Measurements from ENCODE around the gene OPA3. TPM values are rescaled to one million over a fixed set of nuclear protein-coding genes. Genes with fewer than 3 reads are reported as not detected.

The OPA3 gene
- total and polyA plus RNA-seq, 2 donors, result 3.4 to 7.4 TPM

DNA sequence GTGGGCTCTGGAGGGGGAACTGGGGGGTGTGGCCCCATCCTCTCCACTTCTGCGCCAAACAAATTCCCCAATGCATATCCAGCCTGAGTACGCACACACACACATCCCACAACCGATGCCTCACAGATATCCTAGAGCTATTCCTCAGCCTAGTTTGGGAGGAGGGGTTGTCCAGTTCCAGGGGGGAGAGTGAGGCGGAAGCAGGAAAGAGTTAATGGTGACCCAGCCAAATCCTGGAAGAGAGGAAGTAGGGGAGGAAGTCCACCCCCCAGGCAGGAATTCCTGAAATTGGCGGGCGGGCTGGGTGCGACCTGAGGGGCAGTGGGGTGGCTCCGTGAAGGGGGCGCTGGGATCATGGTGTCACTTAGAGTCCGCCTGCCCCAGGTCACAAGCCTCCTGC, 16.5 kb upstream of the OPA3 start:
- no peak for DNase-seq (ENCODE audit: low read depth in 6 of 9, low spot score in 9 of 9)
- 35% methylated on average over 10 of the region's 10 CpGs for WGBS
- peaks cover 60 to 87% of the 10 kb centered on the region in 2 donors for H3K27me3 ChIP-seq (ENCODE audit: control insufficient read depth in 2 of 2, insufficient read depth in 1 of 2, low read length in 1 of 2)
- H3K27ac ChIP-seq (ENCODE audit: low read depth in 1 of 2, low read length in 1 of 2), result no peak overlapping the region
- no peaks in the 10 kb centered on the region for H3K9me3 ChIP-seq (ENCODE audit: control insufficient read depth in 2 of 2, insufficient read depth in 1 of 2, low read length in 1 of 2)
- H3K36me3 ChIP-seq (ENCODE audit: control insufficient read depth in 2 of 2, insufficient read depth in 2 of 2, low read length in 1 of 2), result no peaks in the 10 kb centered on the region
- no peak overlapping the region for H3K4me3 ChIP-seq (ENCODE audit: low read length in 2 of 2)
- peaks cover 0 to 2% of the 10 kb centered on the region in 2 donors for H3K4me1 ChIP-seq (ENCODE audit: control insufficient read depth in 2 of 2, insufficient read depth in 2 of 2, low read length in 2 of 2)

DNA sequence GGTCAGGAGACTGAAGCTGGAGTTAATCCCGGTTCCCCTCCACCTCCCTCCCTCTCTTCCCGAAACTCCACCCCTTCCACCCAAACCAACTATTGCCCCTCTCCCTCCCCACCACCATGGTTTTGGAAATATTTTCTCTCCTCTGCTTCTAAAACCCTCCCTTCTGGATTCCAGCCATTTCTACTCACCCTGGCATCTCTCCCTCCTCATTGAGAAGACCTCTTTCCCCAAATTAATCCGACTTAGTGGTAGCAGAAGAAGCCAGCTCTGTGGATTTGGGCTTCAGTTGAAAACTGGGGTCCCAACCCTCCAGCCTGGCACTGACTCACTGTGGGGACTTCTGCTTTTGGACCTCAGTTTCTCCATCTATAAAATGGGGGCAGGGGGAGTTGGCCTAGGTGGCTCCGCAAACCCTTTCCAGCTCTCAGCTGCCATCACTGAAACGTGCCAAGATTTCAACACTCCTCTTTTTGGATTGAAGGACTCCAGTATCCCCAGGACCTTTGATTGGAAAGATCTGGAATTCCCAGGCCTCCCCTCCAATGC, 15.8 kb upstream of the OPA3 start:
- Histone ChIP-seq H3K9me3 (ENCODE audit: control insufficient read depth in 2 of 2, insufficient read depth in 1 of 2, low read length in 1 of 2) (no peaks in the 10 kb centered on the region), H3K27ac (ENCODE audit: low read depth in 1 of 2, low read length in 1 of 2) (no peak overlapping the region), H3K27me3 (ENCODE audit: control insufficient read depth in 2 of 2, insufficient read depth in 1 of 2, low read length in 1 of 2) (peaks cover 60 to 92% of the 10 kb centered on the region in 2 donors), H3K36me3 (ENCODE audit: control insufficient read depth in 2 of 2, insufficient read depth in 2 of 2, low read length in 1 of 2) (no peaks in the 10 kb centered on the region), H3K4me1 (ENCODE audit: control insufficient read depth in 2 of 2, insufficient read depth in 2 of 2, low read length in 2 of 2) (peaks cover 0 to 2% of the 10 kb centered on the region in 2 donors), H3K4me3 (ENCODE audit: low read length in 2 of 2) (no peak overlapping the region)
- WGBS, result 53% methylated on average over 5 of the region's 5 CpGs
- DNase-seq (ENCODE audit: low read depth in 6 of 9, low spot score in 9 of 9), result no peak

DNA sequence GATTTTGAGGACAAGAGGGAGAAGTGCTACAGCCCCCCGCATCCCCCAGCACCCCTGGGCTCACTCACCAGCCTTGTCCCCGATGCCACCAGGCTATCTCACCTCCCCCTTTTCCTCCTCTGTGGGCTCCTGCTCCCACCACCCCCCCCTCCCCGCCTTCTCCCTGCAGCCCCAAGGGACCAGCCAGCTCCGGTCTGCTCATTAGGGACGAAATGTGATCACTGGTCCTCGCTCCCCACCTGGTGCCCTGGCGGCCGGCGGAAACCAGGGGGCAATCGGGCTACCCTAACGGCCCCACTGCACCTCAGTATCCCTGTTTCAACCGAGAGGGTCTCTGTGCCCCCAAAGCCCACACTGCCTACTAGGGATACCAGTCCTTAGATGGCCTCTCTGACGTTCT, 14.7 kb upstream of the OPA3 start:
- WGBS, result 8% methylated on average over 13 of the region's 13 CpGs
- no peak overlapping the region for H3K27ac ChIP-seq (ENCODE audit: low read depth in 1 of 2, low read length in 1 of 2)
- H3K9me3 ChIP-seq (ENCODE audit: control insufficient read depth in 2 of 2, insufficient read depth in 1 of 2, low read length in 1 of 2), result no peaks in the 10 kb centered on the region
- DNase-seq (ENCODE audit: low read depth in 6 of 9, low spot score in 9 of 9), result no peak
- H3K36me3 ChIP-seq (ENCODE audit: control insufficient read depth in 2 of 2, insufficient read depth in 2 of 2, low read length in 1 of 2), result no peaks in the 10 kb centered on the region
- peaks cover 0 to 2% of the 10 kb centered on the region in 2 donors for H3K4me1 ChIP-seq (ENCODE audit: control insufficient read depth in 2 of 2, insufficient read depth in 2 of 2, low read length in 2 of 2)
- H3K4me3 ChIP-seq (ENCODE audit: low read length in 2 of 2), result no peak overlapping the region
- H3K27me3 ChIP-seq (ENCODE audit: control insufficient read depth in 2 of 2, insufficient read depth in 1 of 2, low read length in 1 of 2), result peaks cover 60 to 93% of the 10 kb centered on the region in 2 donors

DNA sequence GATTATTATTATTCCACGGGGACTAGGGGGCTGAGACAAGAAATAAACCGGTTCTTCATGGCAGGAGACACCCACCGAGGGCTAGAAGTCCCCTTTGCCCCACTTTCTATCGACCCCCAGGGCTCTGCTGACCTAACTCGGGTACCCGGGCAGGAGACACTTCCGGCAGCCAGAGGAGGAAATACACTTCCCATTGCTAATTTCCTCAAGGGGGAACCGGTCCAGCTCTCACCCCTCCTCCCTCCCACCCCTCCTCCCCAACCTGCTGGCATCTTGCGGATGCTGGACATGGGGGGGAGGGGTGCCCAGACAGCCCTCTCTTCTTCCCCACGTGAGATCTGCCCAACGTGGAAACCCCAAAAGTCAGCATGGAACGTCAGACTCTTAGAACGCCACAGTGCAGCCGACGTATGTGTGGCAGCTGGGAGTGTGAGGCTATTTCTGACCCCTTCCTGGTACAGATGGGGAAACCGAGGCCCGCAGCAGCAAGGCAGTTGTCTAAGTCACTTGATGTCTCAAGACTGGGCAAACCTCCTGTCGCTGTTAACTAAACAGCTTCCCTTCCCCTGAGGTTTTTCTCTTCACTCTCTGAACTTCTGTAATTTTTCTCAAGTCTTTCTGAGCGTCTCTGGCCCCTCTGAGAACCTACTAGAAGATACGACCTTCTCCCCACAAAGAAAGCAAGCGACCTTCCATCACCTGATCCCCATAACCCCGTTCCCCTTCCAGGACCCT, 13.8 kb upstream of the OPA3 start:
- no peaks in the 10 kb centered on the region for H3K9me3 ChIP-seq (ENCODE audit: control insufficient read depth in 2 of 2, insufficient read depth in 1 of 2, low read length in 1 of 2)
- WGBS, result 2% methylated on average over 22 of the region's 22 CpGs
- H3K36me3 ChIP-seq (ENCODE audit: control insufficient read depth in 2 of 2, insufficient read depth in 2 of 2, low read length in 1 of 2), result no peaks in the 10 kb centered on the region
- peaks cover 60 to 86% of the 10 kb centered on the region in 2 donors for H3K27me3 ChIP-seq (ENCODE audit: control insufficient read depth in 2 of 2, insufficient read depth in 1 of 2, low read length in 1 of 2)
- peaks cover 0 to 2% of the 10 kb centered on the region in 2 donors for H3K4me1 ChIP-seq (ENCODE audit: control insufficient read depth in 2 of 2, insufficient read depth in 2 of 2, low read length in 2 of 2)
- no peak overlapping the region for H3K27ac ChIP-seq (ENCODE audit: low read depth in 1 of 2, low read length in 1 of 2)
- H3K4me3 ChIP-seq (ENCODE audit: low read length in 2 of 2), result no peak overlapping the region
- no peak for DNase-seq (ENCODE audit: low read depth in 6 of 9, low spot score in 9 of 9)

DNA sequence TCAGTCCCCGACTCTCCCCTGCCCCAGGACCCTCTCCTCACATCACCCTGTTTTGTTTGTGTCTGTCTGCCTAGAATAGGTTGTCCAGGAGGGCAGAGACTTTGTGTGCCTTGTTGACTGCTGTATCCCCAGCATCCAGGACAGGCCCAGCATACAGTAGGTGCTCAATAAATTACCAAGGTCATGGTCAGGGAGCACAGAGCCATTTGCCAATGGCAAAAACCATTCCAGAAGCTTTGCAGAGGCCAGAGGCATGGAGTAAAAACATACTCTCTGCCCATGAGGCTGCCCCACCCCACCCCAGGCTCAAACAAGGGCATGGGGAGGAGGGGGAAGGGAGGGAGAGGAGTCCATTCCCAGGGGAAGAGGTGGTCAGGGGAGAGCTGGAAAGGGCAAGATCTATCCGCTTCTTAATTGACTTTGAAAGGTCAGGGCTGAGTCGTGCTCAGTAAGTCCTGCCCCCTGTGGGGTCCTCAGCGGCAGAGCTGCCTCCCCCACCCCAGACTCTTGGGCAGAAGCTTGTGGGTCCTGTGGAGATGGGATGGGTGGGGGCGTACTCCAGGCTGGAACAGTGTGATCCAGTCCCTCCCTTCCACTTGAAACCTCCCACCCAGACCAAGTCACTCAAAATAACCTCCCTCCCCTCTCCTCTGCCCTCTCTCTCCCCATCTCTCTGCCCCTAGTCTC, 13.0 kb upstream of the OPA3 start:
- Histone ChIP-seq H3K9me3 (ENCODE audit: control insufficient read depth in 2 of 2, insufficient read depth in 1 of 2, low read length in 1 of 2) (no peaks in the 10 kb centered on the region), H3K4me3 (ENCODE audit: low read length in 2 of 2) (no peak overlapping the region), H3K4me1 (ENCODE audit: control insufficient read depth in 2 of 2, insufficient read depth in 2 of 2, low read length in 2 of 2) (peaks cover 0 to 2% of the 10 kb centered on the region in 2 donors), H3K27ac (ENCODE audit: low read depth in 1 of 2, low read length in 1 of 2) (no peak overlapping the region), H3K27me3 (ENCODE audit: control insufficient read depth in 2 of 2, insufficient read depth in 1 of 2, low read length in 1 of 2) (peaks cover 53 to 83% of the 10 kb centered on the region in 2 donors), H3K36me3 (ENCODE audit: control insufficient read depth in 2 of 2, insufficient read depth in 2 of 2, low read length in 1 of 2) (no peaks in the 10 kb centered on the region)
- WGBS, result 38% methylated on average over 5 of the region's 5 CpGs
- DNase-seq (ENCODE audit: low read depth in 6 of 9, low spot score in 9 of 9), result no peak

DNA sequence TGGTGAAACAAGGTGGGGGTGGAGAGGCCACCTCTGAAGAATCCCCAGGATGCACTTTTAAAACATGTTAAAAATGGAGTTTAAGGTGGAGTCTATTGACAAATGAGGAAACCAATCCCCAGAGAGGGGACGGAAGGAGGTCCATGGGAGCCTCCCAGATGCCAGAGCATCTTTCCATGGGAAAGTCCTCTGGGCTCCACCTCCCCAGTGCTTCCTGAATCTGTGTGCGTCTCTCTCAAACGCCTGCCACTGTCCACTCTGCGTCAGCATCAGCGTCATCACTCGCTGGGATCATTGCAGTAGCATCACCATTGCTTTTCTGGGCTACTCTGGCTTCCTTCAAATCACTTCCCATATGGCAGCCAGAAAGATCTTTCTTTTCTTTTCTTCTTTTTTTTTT, 11.2 kb upstream of the OPA3 start:
- WGBS, result 89% methylated on average over 6 of the region's 6 CpGs
- no peaks in the 10 kb centered on the region for H3K36me3 ChIP-seq (ENCODE audit: control insufficient read depth in 2 of 2, insufficient read depth in 2 of 2, low read length in 1 of 2)
- no peak overlapping the region for H3K27ac ChIP-seq (ENCODE audit: low read depth in 1 of 2, low read length in 1 of 2)
- peaks cover 0 to 2% of the 10 kb centered on the region in 2 donors for H3K4me1 ChIP-seq (ENCODE audit: control insufficient read depth in 2 of 2, insufficient read depth in 2 of 2, low read length in 2 of 2)
- H3K27me3 ChIP-seq (ENCODE audit: control insufficient read depth in 2 of 2, insufficient read depth in 1 of 2, low read length in 1 of 2), result peaks cover 43 to 83% of the 10 kb centered on the region in 2 donors
- H3K9me3 ChIP-seq (ENCODE audit: control insufficient read depth in 2 of 2, insufficient read depth in 1 of 2, low read length in 1 of 2), result peaks cover 1 to 4% of the 10 kb centered on the region in 2 donors
- H3K4me3 ChIP-seq (ENCODE audit: low read length in 2 of 2), result no peak overlapping the region
- no peak for DNase-seq (ENCODE audit: low read depth in 6 of 9, low spot score in 9 of 9)

DNA sequence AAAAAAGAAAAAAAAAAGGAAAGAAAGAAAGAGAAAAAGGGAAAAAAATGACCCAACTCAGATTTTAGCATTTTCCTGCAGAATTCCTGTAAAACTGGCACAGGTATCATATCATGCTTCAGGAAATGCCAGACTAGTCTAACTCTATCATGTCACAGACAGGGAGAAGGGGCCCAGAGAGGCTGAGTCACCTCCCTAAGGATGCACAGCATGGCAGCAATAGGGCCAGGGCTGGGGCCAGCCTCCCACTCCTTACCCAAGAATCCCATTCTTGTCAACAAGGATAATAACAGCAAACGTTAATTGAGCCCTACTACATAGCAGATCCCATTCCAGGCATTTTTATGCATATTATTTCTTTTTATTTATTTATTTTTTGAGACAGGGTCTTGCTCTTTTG, 8.9 kb upstream of the OPA3 start:
- H3K27ac ChIP-seq (ENCODE audit: low read depth in 1 of 2, low read length in 1 of 2), result no peak overlapping the region
- DNase-seq (ENCODE audit: low read depth in 6 of 9, low spot score in 9 of 9), result no peak
- 39% methylated on average over 1 of the region's 1 CpG for WGBS
- H3K4me1 ChIP-seq (ENCODE audit: control insufficient read depth in 2 of 2, insufficient read depth in 2 of 2, low read length in 2 of 2), result no peaks in the 10 kb centered on the region
- H3K36me3 ChIP-seq (ENCODE audit: control insufficient read depth in 2 of 2, insufficient read depth in 2 of 2, low read length in 1 of 2), result no peaks in the 10 kb centered on the region
- H3K27me3 ChIP-seq (ENCODE audit: control insufficient read depth in 2 of 2, insufficient read depth in 1 of 2, low read length in 1 of 2), result peaks cover 26 to 77% of the 10 kb centered on the region in 2 donors
- H3K4me3 ChIP-seq (ENCODE audit: low read length in 2 of 2), result no peak overlapping the region
- H3K9me3 ChIP-seq (ENCODE audit: control insufficient read depth in 2 of 2, insufficient read depth in 1 of 2, low read length in 1 of 2), result peaks cover 1 to 6% of the 10 kb centered on the region in 2 donors

DNA sequence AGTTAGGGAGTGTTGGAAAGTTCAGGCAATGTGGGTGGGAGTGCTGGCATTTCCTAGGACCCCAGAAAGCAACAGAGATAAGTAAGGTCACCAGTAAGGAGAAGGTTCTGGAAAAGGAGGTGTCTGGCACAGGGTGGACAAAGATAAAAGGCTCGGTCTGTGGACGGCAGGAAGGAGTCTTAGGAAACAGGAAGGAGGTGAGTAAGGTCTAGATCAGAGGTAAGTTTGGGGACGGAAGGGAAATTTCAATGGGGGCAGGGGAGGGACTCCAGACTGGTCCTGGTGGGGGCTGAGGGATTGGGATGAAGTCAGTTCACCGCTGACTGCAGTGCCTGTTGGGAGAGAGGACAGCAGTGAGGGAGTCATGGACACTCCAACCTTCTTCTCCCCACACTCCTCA, 7.8 kb upstream of the OPA3 start:
- no peaks in the 10 kb centered on the region for H3K4me1 ChIP-seq (ENCODE audit: control insufficient read depth in 2 of 2, insufficient read depth in 2 of 2, low read length in 2 of 2)
- H3K27ac ChIP-seq (ENCODE audit: low read depth in 1 of 2, low read length in 1 of 2), result no peak overlapping the region
- WGBS, result 30% methylated on average over 4 of the region's 4 CpGs
- DNase-seq (ENCODE audit: low read depth in 6 of 9, low spot score in 9 of 9), result no peak
- H3K9me3 ChIP-seq (ENCODE audit: control insufficient read depth in 2 of 2, insufficient read depth in 1 of 2, low read length in 1 of 2), result peaks cover 3 to 6% of the 10 kb centered on the region in 2 donors
- peaks cover 17 to 72% of the 10 kb centered on the region in 2 donors for H3K27me3 ChIP-seq (ENCODE audit: control insufficient read depth in 2 of 2, insufficient read depth in 1 of 2, low read length in 1 of 2)
- H3K4me3 ChIP-seq (ENCODE audit: low read length in 2 of 2), result no peak overlapping the region
- H3K36me3 ChIP-seq (ENCODE audit: control insufficient read depth in 2 of 2, insufficient read depth in 2 of 2, low read length in 1 of 2), result no peaks in the 10 kb centered on the region

DNA sequence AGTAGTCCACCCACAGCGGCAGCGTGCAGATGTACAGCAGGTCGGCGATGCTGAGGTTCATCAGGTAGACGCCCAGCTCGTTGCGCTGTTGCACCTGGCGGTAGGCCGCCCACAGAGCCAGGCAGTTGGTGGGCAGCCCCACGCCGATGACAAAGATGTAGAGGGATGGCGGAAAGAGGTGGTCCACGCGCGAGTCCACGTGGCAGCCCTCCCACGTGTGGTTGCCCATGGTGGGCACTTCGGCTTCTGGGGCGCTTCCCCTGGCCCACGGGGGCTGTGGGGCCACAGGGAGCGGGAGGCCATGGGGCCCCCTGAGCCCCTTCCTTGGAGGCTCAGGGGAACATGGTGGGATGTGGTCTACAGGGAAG, 7.0 kb upstream of the OPA3 start:
- Histone ChIP-seq H3K9me3 (ENCODE audit: control insufficient read depth in 2 of 2, insufficient read depth in 1 of 2, low read length in 1 of 2) (peaks cover 3 to 6% of the 10 kb centered on the region in 2 donors), H3K27ac (ENCODE audit: low read depth in 1 of 2, low read length in 1 of 2) (no peak overlapping the region), H3K4me3 (ENCODE audit: low read length in 2 of 2) (no peak overlapping the region), H3K36me3 (ENCODE audit: control insufficient read depth in 2 of 2, insufficient read depth in 2 of 2, low read length in 1 of 2) (no peaks in the 10 kb centered on the region), H3K27me3 (ENCODE audit: control insufficient read depth in 2 of 2, insufficient read depth in 1 of 2, low read length in 1 of 2) (peaks cover 11 to 66% of the 10 kb centered on the region in 2 donors), H3K4me1 (ENCODE audit: control insufficient read depth in 2 of 2, insufficient read depth in 2 of 2, low read length in 2 of 2) (no peaks in the 10 kb centered on the region)
- WGBS, result 95% methylated on average over 21 of the region's 21 CpGs
- no peak for DNase-seq (ENCODE audit: low read depth in 6 of 9, low spot score in 9 of 9)
